Keratinocyte (primary cell): ENCODE data around the gene TPH1. TPM values are rescaled to one million over a fixed set of nuclear protein-coding genes. Genes with fewer than 3 reads are reported as not detected.

Experiments used
- DNase-seq: peaks from one replicate; pipeline ENCODE4 v3.0.0-alpha.2; 2011; ENCODE audit warnings: low read depth, missing footprints, low spot score
- FAIRE-seq: peaks from 2 replicates; lab custom pipeline; 2011; peaks lifted over from hg19 to GRCh38; lab: Jason Lieb, UNC
- H2AFZ ChIP-seq: 2 replicates; pipeline ENCODE4 v1.6.0; 2012; ENCODE audit warnings: low read length, control low read depth, inconsistent platforms; ENCODE audit not compliant: control insufficient read depth
- H3K27ac ChIP-seq: 2 replicates; pipeline ENCODE4 v1.5.1; 2011; ENCODE audit warnings: low read length; ENCODE audit not compliant: control insufficient read depth, insufficient read depth
- H3K27me3 ChIP-seq: 3 replicates; pipeline ENCODE4 v1.6.0; 2011; ENCODE audit warnings: low read length; ENCODE audit not compliant: control insufficient read depth, insufficient read depth; ENCODE audit errors: extremely low read depth
- H3K36me3 ChIP-seq, 2 experiments: 2 replicates in 1 of 2; 3 replicates in 1 of 2; pipeline ENCODE4 v1.5.1; 2011; ENCODE audit warnings: low read length in 2 of 2, mild to moderate bottlenecking in 1 of 2; ENCODE audit not compliant: control insufficient read depth in 2 of 2, insufficient read depth in 2 of 2; ENCODE audit errors: extremely low read depth in 1 of 2
- H3K4me1 ChIP-seq: 3 replicates; pipeline ENCODE4 v1.5.1; 2011; ENCODE audit warnings: low read length; ENCODE audit not compliant: control insufficient read depth, insufficient read depth; ENCODE audit errors: extremely low read depth
- H3K4me2 ChIP-seq: 3 replicates; pipeline ENCODE4 v1.6.0; 2011; ENCODE audit warnings: low read depth, low read length; ENCODE audit not compliant: control insufficient read depth, insufficient read depth; ENCODE audit errors: extremely low read depth
- H3K4me3 ChIP-seq, 3 experiments: fragments of 200-600 bp in 1 of 3; sonication (generic) in 1 of 3; 2 replicates in 2 of 3; 3 replicates in 1 of 3; pipeline ENCODE4 v1.5.1; 2011 to 2016; ENCODE audit warnings: low read length in 3 of 3, mild to moderate bottlenecking in 3 of 3, control low read depth in 2 of 3, inconsistent platforms in 1 of 3, low read depth in 1 of 3, mixed read lengths in 1 of 3, mixed run types in 1 of 3, moderate library complexity in 1 of 3; ENCODE audit not compliant: control insufficient read depth in 2 of 3, insufficient read depth in 2 of 3; ENCODE audit errors: extremely low read depth in 1 of 3
- H3K79me2 ChIP-seq: 2 replicates; pipeline ENCODE4 v1.6.0; 2012; ENCODE audit warnings: low read length; ENCODE audit not compliant: control insufficient read depth, insufficient read depth
- H3K9ac ChIP-seq: 3 replicates; pipeline ENCODE4 v1.6.0; 2011; ENCODE audit warnings: low read length; ENCODE audit not compliant: control insufficient read depth, insufficient read depth; ENCODE audit errors: extremely low read depth
- H3K9me1 ChIP-seq: 3 replicates; pipeline ENCODE4 v1.6.0; 2011; ENCODE audit warnings: low read length; ENCODE audit not compliant: control insufficient read depth, insufficient read depth; ENCODE audit errors: extremely low read depth
- H3K9me3 ChIP-seq: 2 replicates; pipeline ENCODE4 v1.5.1; 2012; ENCODE audit warnings: low read depth, low read length; ENCODE audit not compliant: control insufficient read depth
- H4K20me1 ChIP-seq: 3 replicates; pipeline ENCODE4 v1.6.0; 2011; ENCODE audit warnings: low read length; ENCODE audit not compliant: control insufficient read depth, insufficient read depth; ENCODE audit errors: extremely low read depth
- CTCF ChIP-seq, 3 experiments: IDR thresholded peaks in 1 of 3; conservative IDR thresholded peaks in 1 of 3; optimal IDR thresholded peaks in 1 of 3; 2 replicates in 2 of 3; 3 replicates in 1 of 3; pipeline versions ENCODE3 to v1.5.1; 2011; ENCODE audit warnings: low read length in 3 of 3, mild to moderate bottlenecking in 3 of 3, moderate library complexity in 2 of 3, control low read depth in 1 of 3, inconsistent platforms in 1 of 3; ENCODE audit not compliant: insufficient read depth in 2 of 3; ENCODE audit errors: extremely low read depth in 1 of 3
- EZH2 ChIP-seq: IDR thresholded peaks from one replicate; pipeline ENCODE4 v1.6.1; 2012; ENCODE audit warnings: inconsistent platforms, mild to moderate bottlenecking, low read length, moderate library complexity
- dilution Hi-C: fragments of 300-500 bp; cut with MboI; formaldehyde crosslinking; loops from one replicate; pipeline ENCODE4 v1.7.0; 2020; ENCODE audit warnings: low sequenced_read_pairs; ENCODE audit not compliant: extremely low pct_ligation_motif_present
- polyA minus RNA-seq, 3 experiments: library from RNA; depleted of rRNA, polyadenylated mRNA; stranded (reverse); fragments of >200 nt; gene quantifications; 1 replicate in 1 of 3; 2 replicates in 1 of 3; 3 replicates in 1 of 3; pipeline ENCODE4 v1.2.3, GENCODE V29; 2011
- polyA plus RNA-seq, 5 experiments: library from polyadenylated mRNA; depleted of rRNA in 3 of 5; stranded (reverse) in 3 of 5; stranded (forward) in 1 of 5; unstranded in 1 of 5; fragments of >200 nt; gene quantifications; 1 replicate in 1 of 5; 2 replicates in 3 of 5; 3 replicates in 1 of 5; pipeline versions ENCODE4 v1.2.1 to v1.2.3, GENCODE V29; 2011 to 2012; ENCODE audit warnings: missing spikeins in 2 of 5, low read depth in 1 of 5, low replicate concordance in 1 of 5

Gene TPH1
- polyA plus RNA-seq (0.09 to 0.23 TPM (median 0.22 TPM) in 3 replicates), polyA minus RNA-seq (0.10 to 0.16 TPM in 2 of 3 replicates, not detected in the other)
- polyA plus RNA-seq (2011; ENCODE audit: low read depth), result 0.70 TPM
- 0.04 and 0.06 TPM in 2 replicates for polyA plus RNA-seq (2011; cell fraction: cytosol; rRNA removed)
- 1.3 TPM in 2 replicates for polyA plus RNA-seq (2011; cell fraction: nucleus; rRNA removed)
- polyA plus RNA-seq (2012; ENCODE audit: low replicate concordance), result 0.05 and 0.08 TPM in 2 replicates
- not detected for polyA minus RNA-seq (2011; cell fraction: cytosol; rRNA and poly(A)+ RNA removed)
- 0.32 and 0.54 TPM in 2 replicates for polyA minus RNA-seq (2011; cell fraction: nucleus; rRNA and poly(A)+ RNA removed)

GRCh38 chr11:18046116-18046777, at the start of gene TPH1:
Gene TPH1, minus strand, starts transcription at chr11:18046269. Its CDS starts 5,507 bp downstream, at chr11:18040762.
- Histone ChIP-seq H3K9me1 (no peaks in the 10 kb centered on the region), H3K4me1 (no peaks in the 10 kb centered on the region), H3K27me3 (peaks cover 26% of the 10 kb centered on the region), H4K20me1 (no peaks in the 10 kb centered on the region), H3K9ac (no peak within 1 kb of the TSS), H3K79me2 (no peaks in the 10 kb centered on the region), H2AFZ (peak within 1 kb of the TSS; percentile 24), H3K36me3 (no peaks in the 10 kb centered on the region), H3K9me3 (no peaks in the 10 kb centered on the region), H3K4me3 (no peak within 1 kb of the TSS), H3K4me2 (peak within 1 kb of the TSS; percentile 61), H3K27ac (no peak within 1 kb of the TSS)
- DNase-seq (no peak), FAIRE-seq (peak; percentile 5)
- dilution Hi-C loops, result no loop called here
- TF ChIP-seq EZH2, result peak; percentile 86
- no peak for TF ChIP-seq CTCF (optimal IDR thresholded peaks at IDR 0.05 in 1 of 3, IDR thresholded peaks at IDR 0.05 in 1 of 3, conservative IDR thresholded peaks at IDR 0.05 in 1 of 3; ENCODE audit: extremely low read depth in 1 of 3, insufficient read depth in 2 of 3, low read length in 3 of 3)

GRCh38 chr11:18093959-18094358, 47.9 kb upstream of the TPH1 start:
- H3K4me3 ChIP-seq, result no peak overlapping the region
- H3K27me3 ChIP-seq, result no peaks in the 10 kb centered on the region
- no peaks in the 10 kb centered on the region for H3K9me1 ChIP-seq
- H4K20me1 ChIP-seq, result no peaks in the 10 kb centered on the region
- DNase-seq, result no peak
- H2AFZ ChIP-seq, result no peak overlapping the region
- H3K36me3 ChIP-seq, result peaks cover 8 to 14% of the 10 kb centered on the region in 2 experiments
- H3K4me2 ChIP-seq, result no peak overlapping the region
- H3K9me3 ChIP-seq, result no peaks in the 10 kb centered on the region
- no peak overlapping the region for H3K27ac ChIP-seq
- dilution Hi-C loops, result no loop called here
- no peaks in the 10 kb centered on the region for H3K79me2 ChIP-seq
- FAIRE-seq, result no peak
- no peak for TF ChIP-seq CTCF (optimal IDR thresholded peaks at IDR 0.05 in 1 of 3, IDR thresholded peaks at IDR 0.05 in 1 of 3, conservative IDR thresholded peaks at IDR 0.05 in 1 of 3; ENCODE audit: extremely low read depth in 1 of 3, insufficient read depth in 2 of 3, low read length in 3 of 3)
- TF ChIP-seq EZH2, result no peak
- no peak overlapping the region for H3K9ac ChIP-seq
- peaks cover 2% of the 10 kb centered on the region for H3K4me1 ChIP-seq
